HEK293T (cell line): ENCODE results near the gene PEMT.

Experiments
- ARNT ChIP-seq: fragments of 450-650 bp; IDR thresholded peaks from 2 replicates; pipeline ENCODE4 v1.6.1; 2017; ENCODE audit warnings: mild to moderate bottlenecking
- BHLHE40 ChIP-seq: fragments of 450-650 bp; IDR thresholded peaks from 2 replicates; pipeline ENCODE4 v1.6.1; 2016; ENCODE audit warnings: mild to moderate bottlenecking, moderate library complexity, borderline replicate concordance
- CTBP1 ChIP-seq: fragments of 450-650 bp; IDR thresholded peaks from 2 replicates; pipeline ENCODE4 v1.6.1; 2016; ENCODE audit warnings: borderline replicate concordance
- FOXA1 ChIP-seq: fragments of 450-650 bp; IDR thresholded peaks from 2 replicates; pipeline ENCODE4 v1.6.1; 2016; ENCODE audit warnings: mild to moderate bottlenecking
- FOXK2 ChIP-seq: fragments of 450-650 bp; IDR thresholded peaks from 2 replicates; pipeline ENCODE4 v1.6.1; 2016; ENCODE audit warnings: mild to moderate bottlenecking
- FOXM1 ChIP-seq: fragments of 450-650 bp; IDR thresholded peaks from 2 replicates; pipeline ENCODE4 v1.6.1; 2017; ENCODE audit warnings: mild to moderate bottlenecking, borderline replicate concordance
- HDGF ChIP-seq: fragments of 450-650 bp; IDR thresholded peaks from 2 replicates; pipeline ENCODE4 v1.6.1; 2017; ENCODE audit warnings: antibody characterized with exemption, borderline replicate concordance
- LEF1 ChIP-seq: fragments of 450-650 bp; IDR thresholded peaks from 2 replicates; pipeline ENCODE4 v1.6.1; 2017; ENCODE audit warnings: mild to moderate bottlenecking, borderline replicate concordance
- NFRKB ChIP-seq: fragments of 450-650 bp; IDR thresholded peaks from 2 replicates; pipeline ENCODE4 v1.6.1; 2016; ENCODE audit warnings: mild to moderate bottlenecking, moderate library complexity
- SP1 ChIP-seq: fragments of 450-650 bp; IDR thresholded peaks from 2 replicates; pipeline ENCODE4 v1.6.1; 2017
- SUZ12 ChIP-seq: fragments of 450-650 bp; IDR thresholded peaks from 2 replicates; pipeline ENCODE4 v1.6.1; 2016; ENCODE audit warnings: mild to moderate bottlenecking
- TARDBP ChIP-seq: fragments of 450-650 bp; IDR thresholded peaks from 2 replicates; pipeline ENCODE4 v1.6.1; 2016
- ZNF384 ChIP-seq: fragments of 450-650 bp; IDR thresholded peaks from 2 replicates; pipeline ENCODE4 v1.6.1; 2016
- TF ChIP-seq, protein P1 (sequence below): fragments of 450-650 bp; IDR thresholded peaks from 2 replicates; pipeline ENCODE4 v1.6.1; 2016

DNA sequence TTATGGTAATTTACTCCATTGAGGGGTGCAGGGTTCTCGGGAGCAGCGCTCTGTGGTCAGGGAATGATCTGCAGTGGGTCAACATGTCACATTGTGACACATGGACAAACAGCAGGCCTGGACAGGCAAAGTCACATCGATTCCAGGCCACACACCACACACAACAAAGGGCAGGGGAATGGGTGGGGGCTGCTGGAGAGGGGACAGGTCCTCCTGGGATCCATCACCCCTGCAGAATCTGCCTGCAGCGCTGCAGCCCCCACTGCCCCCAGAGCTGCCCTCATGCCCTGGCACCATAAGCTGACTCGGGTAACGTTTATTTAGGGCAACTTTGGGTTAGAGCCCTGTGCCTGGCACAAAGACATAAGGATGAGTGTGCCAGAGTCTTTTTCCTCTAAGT, 9.1 kb downstream of the PEMT start:
- TF ChIP-seq TARDBP (no peak), BHLHE40 (no peak), LEF1 (no peak), FOXM1 (no peak), FOXK2 (no peak), ARNT (no peak), CTBP1 (no peak), SP1 (no peak), ZNF384 (no peak), HDGF (no peak), SUZ12 (no peak), FOXA1 (no peak), NFRKB (no peak)
- TF ChIP-seq, protein P1, sequence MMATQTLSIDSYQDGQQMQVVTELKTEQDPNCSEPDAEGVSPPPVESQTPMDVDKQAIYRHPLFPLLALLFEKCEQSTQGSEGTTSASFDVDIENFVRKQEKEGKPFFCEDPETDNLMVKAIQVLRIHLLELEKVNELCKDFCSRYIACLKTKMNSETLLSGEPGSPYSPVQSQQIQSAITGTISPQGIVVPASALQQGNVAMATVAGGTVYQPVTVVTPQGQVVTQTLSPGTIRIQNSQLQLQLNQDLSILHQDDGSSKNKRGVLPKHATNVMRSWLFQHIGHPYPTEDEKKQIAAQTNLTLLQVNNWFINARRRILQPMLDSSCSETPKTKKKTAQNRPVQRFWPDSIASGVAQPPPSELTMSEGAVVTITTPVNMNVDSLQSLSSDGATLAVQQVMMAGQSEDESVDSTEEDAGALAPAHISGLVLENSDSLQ, result no peak
